ENCODE results near the gene PDZD8. TPM values are rescaled to one million over a fixed set of nuclear protein-coding genes. Genes with fewer than 3 reads are reported as not detected.

PDZD8 gene
- total RNA-seq, 1 donor from 2014 or later, result 31.3 TPM

- Histone ChIP-seq H3K4me2 (ENCODE audit: low read length) (no peak overlapping the region), H4K20me1 (ENCODE audit: insufficient read depth, low read length) (no peaks in the 10 kb centered on the region), H3K4me1 (ENCODE audit: insufficient read depth, low read length) (no peaks in the 10 kb centered on the region), H3K36me3 (ENCODE audit: insufficient read depth, low read length) (no peaks in the 10 kb centered on the region), H3K9ac (ENCODE audit: low read length) (no peak overlapping the region), H2AFZ (ENCODE audit: low read depth, low read length) (no peak overlapping the region), H3K27ac (ENCODE audit: low read depth, low read length) (no peak overlapping the region), H3K4me3 (ENCODE audit: insufficient read depth, low read depth, low read length) (no peak overlapping the region), H3K79me2 (ENCODE audit: insufficient read depth, low read length) (no peaks in the 10 kb centered on the region), H3K9me3 (ENCODE audit: insufficient read depth, low read depth, low read length) (no peaks in the 10 kb centered on the region), H3K27me3 (ENCODE audit: insufficient read depth, low read length) (no peaks in the 10 kb centered on the region)
- Mint-ChIP-seq H3K9me3 (ENCODE audit: unreplicated experiment) (peaks cover 1% of the 10 kb centered on the region), H3K27me3 (ENCODE audit: low read depth, unreplicated experiment) (peaks cover 11% of the 10 kb centered on the region), H3K4me3 (ENCODE audit: unreplicated experiment) (no peak overlapping the region), H3K27ac (ENCODE audit: unreplicated experiment) (no peak overlapping the region), H3K4me1 (ENCODE audit: low read depth, unreplicated experiment) (no peaks in the 10 kb centered on the region), H3K36me3 (ENCODE audit: low read depth, unreplicated experiment) (no peaks in the 10 kb centered on the region)
- TF ChIP-seq, protein P1, sequence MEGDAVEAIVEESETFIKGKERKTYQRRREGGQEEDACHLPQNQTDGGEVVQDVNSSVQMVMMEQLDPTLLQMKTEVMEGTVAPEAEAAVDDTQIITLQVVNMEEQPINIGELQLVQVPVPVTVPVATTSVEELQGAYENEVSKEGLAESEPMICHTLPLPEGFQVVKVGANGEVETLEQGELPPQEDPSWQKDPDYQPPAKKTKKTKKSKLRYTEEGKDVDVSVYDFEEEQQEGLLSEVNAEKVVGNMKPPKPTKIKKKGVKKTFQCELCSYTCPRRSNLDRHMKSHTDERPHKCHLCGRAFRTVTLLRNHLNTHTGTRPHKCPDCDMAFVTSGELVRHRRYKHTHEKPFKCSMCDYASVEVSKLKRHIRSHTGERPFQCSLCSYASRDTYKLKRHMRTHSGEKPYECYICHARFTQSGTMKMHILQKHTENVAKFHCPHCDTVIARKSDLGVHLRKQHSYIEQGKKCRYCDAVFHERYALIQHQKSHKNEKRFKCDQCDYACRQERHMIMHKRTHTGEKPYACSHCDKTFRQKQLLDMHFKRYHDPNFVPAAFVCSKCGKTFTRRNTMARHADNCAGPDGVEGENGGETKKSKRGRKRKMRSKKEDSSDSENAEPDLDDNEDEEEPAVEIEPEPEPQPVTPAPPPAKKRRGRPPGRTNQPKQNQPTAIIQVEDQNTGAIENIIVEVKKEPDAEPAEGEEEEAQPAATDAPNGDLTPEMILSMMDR (IDR thresholded peaks at IDR 0.05; ENCODE audit: insufficient read depth, low read depth, low read length), result no peak
- no peak for TF ChIP-seq EZH2 (IDR thresholded peaks at IDR 0.05; ENCODE audit: insufficient read depth, low read length)
- FAIRE-seq, result no peak
- no peak for DNase-seq (ENCODE audit: low read depth)
Observed at GRCh38 chr10:117418121-117418520, 42.9 kb upstream of the PDZD8 start.

GRCh38 chr10:117417196-117417595, 42.0 kb upstream of the PDZD8 start:
- no peaks in the 10 kb centered on the region for H3K4me1 Mint-ChIP-seq (ENCODE audit: low read depth, unreplicated experiment)
- H3K79me2 ChIP-seq (ENCODE audit: insufficient read depth, low read length), result no peaks in the 10 kb centered on the region

More at GRCh38 chr10:117417196-117417595, 42.0 kb upstream of the PDZD8 start:
- Mint-ChIP-seq H3K4me3 (ENCODE audit: unreplicated experiment) (no peak overlapping the region), H3K27ac (ENCODE audit: unreplicated experiment) (no peak overlapping the region), H3K36me3 (ENCODE audit: low read depth, unreplicated experiment) (no peaks in the 10 kb centered on the region), H3K27me3 (ENCODE audit: low read depth, unreplicated experiment) (peaks cover 12% of the 10 kb centered on the region), H3K9me3 (ENCODE audit: unreplicated experiment) (peaks cover 1% of the 10 kb centered on the region)
- no peaks in the 10 kb centered on the region for H3K36me3 ChIP-seq (ENCODE audit: insufficient read depth, low read length)
- TF ChIP-seq EZH2 (IDR thresholded peaks at IDR 0.05; ENCODE audit: insufficient read depth, low read length), result no peak
- TF ChIP-seq, protein P1 (IDR thresholded peaks at IDR 0.05; ENCODE audit: insufficient read depth, low read depth, low read length), result no peak
- no peak overlapping the region for H2AFZ ChIP-seq (ENCODE audit: low read depth, low read length)
- no peaks in the 10 kb centered on the region for H3K27me3 ChIP-seq (ENCODE audit: insufficient read depth, low read length)
- no peaks in the 10 kb centered on the region for H3K9me3 ChIP-seq (ENCODE audit: insufficient read depth, low read depth, low read length)
- FAIRE-seq, result no peak
- H3K9ac ChIP-seq (ENCODE audit: low read length), result no peak overlapping the region
- no peak overlapping the region for H3K27ac ChIP-seq (ENCODE audit: low read depth, low read length)
- no peak overlapping the region for H3K4me2 ChIP-seq (ENCODE audit: low read length)
- no peak for DNase-seq (ENCODE audit: low read depth)
- H4K20me1 ChIP-seq (ENCODE audit: insufficient read depth, low read length), result no peaks in the 10 kb centered on the region
- H3K4me1 ChIP-seq (ENCODE audit: insufficient read depth, low read length), result no peaks in the 10 kb centered on the region
- no peak overlapping the region for H3K4me3 ChIP-seq (ENCODE audit: insufficient read depth, low read depth, low read length)
